G401.6 (cell line): Measurements from ENCODE around the gene TRMT1.
"Not testable (repeated sequence)": the region's sequence is repeated elsewhere in the genome, so short reads cannot be mapped to it uniquely, and the experiment has no call there.

ENCODE experiments used
- FAIRE-seq: peaks from 2 replicates; lab custom pipeline; 2012; peaks lifted over from hg19 to GRCh38; lab: Jason Lieb, UNC

The TRMT1 gene

GRCh38 chr19:13116282-13117175, at the start of gene TRMT1:
Gene TRMT1, minus strand, starts transcription at chr19:13116740. Its CDS starts 341 bp downstream, at chr19:13116399.
- FAIRE-seq: peak; percentile 93

GRCh38 chr19:13166151-13166550, 49.6 kb upstream of the TRMT1 start:
- FAIRE-seq: not testable (repeated sequence)

GRCh38 chr19:13165162-13165997, 48.8 kb upstream of the TRMT1 start:
- FAIRE-seq: no peak

- FAIRE-seq: peak; percentile 36
These were observed 48.0 kb upstream of the TRMT1 start for GRCh38 chr19:13164343-13165161.

- FAIRE-seq: no peak
These were observed 47.2 kb upstream of the TRMT1 start for GRCh38 chr19:13163609-13164342.

GRCh38 chr19:13162724-13163608, 46.4 kb upstream of the TRMT1 start:
- peak; percentile 75 for FAIRE-seq

GRCh38 chr19:13160557-13160956, 44.0 kb upstream of the TRMT1 start:
- no peak for FAIRE-seq

- FAIRE-seq: no peak
These were observed 43.2 kb upstream of the TRMT1 start for GRCh38 chr19:13159713-13160112.

- no peak for FAIRE-seq
These were observed 39.2 kb upstream of the TRMT1 start for GRCh38 chr19:13155472-13156359.

GRCh38 chr19:13154911-13155471, 38.5 kb upstream of the TRMT1 start:
- no peak for FAIRE-seq

- FAIRE-seq: no peak
These were observed 37.8 kb upstream of the TRMT1 start for GRCh38 chr19:13154241-13154778.

GRCh38 chr19:13153569-13154240, 37.2 kb upstream of the TRMT1 start:
- FAIRE-seq: no peak

- no peak for FAIRE-seq
These were observed 36.5 kb upstream of the TRMT1 start for GRCh38 chr19:13152974-13153568.

GRCh38 chr19:13152356-13152973, 35.9 kb upstream of the TRMT1 start:
- FAIRE-seq: peak; percentile 82

GRCh38 chr19:13151605-13152355, 35.2 kb upstream of the TRMT1 start:
- peak; percentile 77 for FAIRE-seq

- no peak for FAIRE-seq
These were observed 34.5 kb upstream of the TRMT1 start for GRCh38 chr19:13150931-13151604.
